HG02610 (cell line): ENCODE results near the gene RFXANK.
"Not testable (repeated sequence)": the region's sequence is repeated elsewhere in the genome, so short reads cannot be mapped to it uniquely, and the experiment has no call there.

Experiments used
- ATAC-seq: cut with Tn5 transposase; IDR thresholded peaks from one replicate; pipeline ENCODE4 v1.9.1; 2021; ENCODE audit warnings: mild to moderate bottlenecking, moderate library complexity; ENCODE audit not compliant: unreplicated experiment

RFXANK gene

DNA sequence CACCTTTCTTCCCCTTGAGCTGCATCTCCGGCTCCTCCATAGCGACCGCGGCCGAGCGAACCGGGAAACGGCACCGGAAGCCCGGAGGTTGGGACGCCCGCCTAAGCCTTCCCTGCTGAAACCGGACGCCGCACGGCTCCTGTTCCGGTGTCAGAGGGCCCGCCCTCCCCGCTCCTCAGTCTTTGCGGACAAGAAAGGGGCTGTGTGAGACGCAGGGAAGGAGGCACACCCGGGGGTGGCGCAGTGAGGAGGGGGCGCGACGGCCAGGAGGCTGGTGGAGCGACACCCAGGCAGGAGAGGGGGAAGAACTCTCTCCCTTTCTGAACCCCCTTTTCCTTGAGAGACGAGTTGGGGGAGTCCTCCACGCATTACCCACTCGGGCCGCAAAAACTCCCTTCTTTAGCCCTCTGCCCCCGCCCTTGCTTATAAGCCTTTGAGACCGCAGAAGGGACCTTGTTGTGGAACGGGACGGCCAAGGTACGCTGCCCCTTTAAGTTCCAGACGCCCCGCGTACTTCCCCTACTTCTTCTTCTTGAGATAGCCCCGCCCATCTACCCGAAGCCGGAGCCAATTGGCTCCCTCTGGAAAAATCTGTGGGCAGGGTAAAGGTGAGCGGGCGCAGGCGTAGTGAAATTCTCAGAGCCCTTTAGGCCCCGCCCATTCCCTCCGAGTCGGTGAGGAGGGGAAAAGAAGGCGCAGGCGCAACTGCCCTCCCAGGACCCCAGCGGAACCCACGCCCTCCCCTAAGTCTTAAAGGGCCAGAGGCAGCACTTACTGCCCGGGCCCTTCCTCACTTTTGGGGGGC, at the start of gene RFXANK, which contains the start of gene BORCS8:
Gene RFXANK (plus strand): TSS at position 181 of the 805 bp plus-strand sequence. CDS start 1,689 bp downstream, outside the sequence.
Gene BORCS8 (minus strand): TSS at position 75 of the 805 bp plus-strand sequence. CDS start 35 bp downstream, at position 40.
- ATAC-seq = peak; percentile 73

GRCh38 chr19:19142347-19142746, 49.7 kb upstream of the RFXANK start:
- ATAC-seq = no peak

- no peak for ATAC-seq
These were observed 46.8 kb upstream of the RFXANK start for GRCh38 chr19:19145281-19145680.

DNA sequence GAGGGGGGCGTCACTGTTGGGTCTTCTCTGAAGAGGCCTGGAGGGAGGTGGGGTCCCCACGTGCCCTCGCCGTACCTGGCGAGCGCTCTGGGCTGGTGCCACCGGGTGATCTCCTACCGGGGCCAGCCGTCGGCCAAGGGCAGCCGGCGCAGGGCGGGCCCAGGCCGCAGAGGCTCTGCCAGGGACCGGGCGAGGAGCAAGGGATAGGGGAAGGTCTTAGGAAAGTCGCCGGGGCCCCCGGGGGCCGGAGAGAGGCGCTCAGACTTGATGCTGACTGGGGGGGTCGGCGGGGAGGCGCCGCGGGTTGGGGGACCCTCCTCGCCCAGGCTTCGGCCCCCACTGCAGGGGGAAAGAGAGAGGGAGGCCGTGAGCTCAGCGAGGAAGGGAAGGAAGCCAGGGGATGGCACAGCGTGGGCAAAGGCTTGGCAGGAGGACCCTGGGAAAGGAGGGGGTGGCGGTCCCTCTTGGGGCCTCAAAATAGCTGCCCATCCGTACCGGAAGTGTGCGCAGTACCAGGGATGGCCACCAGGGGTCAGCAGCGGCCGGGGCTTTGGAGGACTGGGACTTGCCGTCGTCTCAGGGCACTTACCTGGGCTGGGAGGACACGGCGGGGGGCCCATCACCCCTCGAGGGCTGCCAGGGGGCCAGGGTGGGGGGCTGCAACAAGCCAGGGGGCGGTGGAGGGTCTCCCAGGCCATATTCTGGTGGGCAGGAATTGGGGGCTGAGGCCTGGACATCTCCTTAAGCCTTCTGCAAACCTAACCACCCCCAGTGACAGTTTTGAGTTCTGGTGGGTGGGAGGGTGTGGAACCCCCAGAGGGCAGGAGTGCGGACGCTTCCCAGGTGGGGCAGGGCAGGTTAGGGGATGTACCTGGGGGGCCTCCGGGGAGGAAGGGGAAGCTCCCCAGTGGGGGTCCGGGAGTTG, 46.1 kb upstream of the RFXANK start:
- ATAC-seq = no peak

DNA sequence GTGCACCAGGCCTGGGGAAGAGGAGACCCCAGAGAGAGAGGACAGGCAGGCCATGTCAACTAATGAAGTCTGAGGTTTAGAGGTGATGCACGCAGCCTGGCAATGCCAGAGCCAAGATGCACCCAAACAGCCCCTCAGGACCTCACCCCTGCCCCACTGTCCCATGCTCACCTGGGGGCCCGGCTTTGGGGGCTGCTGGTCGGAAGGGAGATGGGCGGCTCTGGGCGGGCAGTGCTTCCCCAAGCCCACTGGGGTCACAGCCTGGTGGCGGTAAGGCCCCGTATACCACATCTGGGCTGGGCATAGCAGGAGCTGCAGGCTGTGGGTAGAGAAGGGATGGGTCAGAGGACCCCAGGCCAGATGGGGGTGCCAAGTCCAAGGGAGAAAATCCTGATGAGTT, 45.2 kb upstream of the RFXANK start:
- no peak for ATAC-seq

DNA sequence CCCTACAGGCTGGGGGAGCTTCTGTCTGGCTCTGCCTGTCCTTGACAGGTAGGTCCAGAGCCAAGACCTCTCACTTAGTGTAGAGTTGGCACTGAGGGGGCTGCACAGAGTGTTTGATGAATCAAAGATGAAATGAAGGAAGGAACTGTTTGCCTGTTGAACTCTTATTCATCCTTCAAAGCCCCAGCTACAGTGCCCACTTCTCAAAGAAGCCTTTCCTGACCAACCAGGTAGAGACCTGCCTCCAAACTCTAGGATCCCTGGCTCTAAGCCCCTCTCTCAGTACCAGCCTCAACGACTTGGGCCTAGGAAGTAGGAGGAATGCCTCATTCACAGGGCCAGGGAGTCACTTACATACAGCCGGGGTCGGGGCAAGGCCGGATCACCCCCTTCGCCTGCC, 44.7 kb upstream of the RFXANK start:
- ATAC-seq = no peak

- not testable (repeated sequence) for ATAC-seq
These were observed 43.6 kb upstream of the RFXANK start for GRCh38 chr19:19148504-19148903.

DNA sequence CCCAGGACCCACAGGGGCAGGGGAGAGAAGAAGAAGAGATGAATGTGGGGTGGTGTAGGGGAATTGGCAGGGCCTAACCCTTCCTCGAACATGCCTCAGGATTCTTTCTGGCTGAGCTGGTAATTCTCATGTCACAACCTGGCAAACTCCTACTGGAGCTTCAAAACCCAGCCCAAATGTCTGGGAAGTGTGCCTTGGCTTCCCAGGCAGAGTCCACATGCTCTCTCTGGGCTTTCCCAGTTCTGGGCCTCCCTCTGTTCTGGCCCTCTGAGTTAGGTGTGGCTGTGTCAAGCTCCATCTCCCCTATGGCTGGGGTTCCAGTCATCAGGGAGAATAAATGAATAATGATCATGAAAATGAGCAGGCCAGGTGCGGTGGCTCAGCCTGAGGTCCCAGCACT, 42.6 kb upstream of the RFXANK start:
- ATAC-seq = no peak

GRCh38 chr19:19151418-19151817, 40.6 kb upstream of the RFXANK start:
- ATAC-seq = peak; percentile 54

DNA sequence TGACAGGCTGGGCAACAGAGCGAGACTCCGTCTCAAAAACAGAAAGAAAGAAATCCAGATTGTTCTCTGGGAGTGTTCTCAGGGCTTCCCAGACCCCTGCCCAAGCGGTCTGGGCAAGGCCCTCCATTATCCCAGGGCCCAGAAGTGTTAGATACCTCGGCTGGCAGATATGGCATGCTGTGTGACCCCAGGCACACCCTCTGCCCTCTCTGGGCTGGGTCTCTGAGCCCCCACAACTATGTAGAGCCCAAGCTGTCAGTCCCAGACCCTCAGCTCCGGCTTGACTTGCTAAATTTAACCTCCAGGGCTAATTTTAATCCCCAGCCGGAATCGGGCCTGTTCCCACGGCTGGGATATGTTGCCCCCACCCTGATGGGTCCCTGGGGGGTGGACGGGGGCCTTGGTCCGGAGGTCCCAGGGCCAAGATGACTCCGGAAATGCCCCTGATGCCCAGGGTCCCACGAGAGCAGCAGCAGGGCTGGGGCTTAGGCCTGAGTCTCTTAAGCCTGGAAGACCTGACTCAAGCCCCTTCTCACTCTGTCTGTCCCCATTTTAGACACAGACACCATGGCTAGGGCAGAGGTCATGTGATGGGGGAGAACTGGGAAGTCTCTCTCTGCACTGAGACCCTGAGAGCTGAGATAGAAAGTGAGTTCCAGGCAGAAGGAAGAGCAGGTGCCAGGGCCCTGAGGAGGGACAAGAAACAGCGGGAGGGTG, 39.2 kb upstream of the RFXANK start:
- no peak for ATAC-seq

DNA sequence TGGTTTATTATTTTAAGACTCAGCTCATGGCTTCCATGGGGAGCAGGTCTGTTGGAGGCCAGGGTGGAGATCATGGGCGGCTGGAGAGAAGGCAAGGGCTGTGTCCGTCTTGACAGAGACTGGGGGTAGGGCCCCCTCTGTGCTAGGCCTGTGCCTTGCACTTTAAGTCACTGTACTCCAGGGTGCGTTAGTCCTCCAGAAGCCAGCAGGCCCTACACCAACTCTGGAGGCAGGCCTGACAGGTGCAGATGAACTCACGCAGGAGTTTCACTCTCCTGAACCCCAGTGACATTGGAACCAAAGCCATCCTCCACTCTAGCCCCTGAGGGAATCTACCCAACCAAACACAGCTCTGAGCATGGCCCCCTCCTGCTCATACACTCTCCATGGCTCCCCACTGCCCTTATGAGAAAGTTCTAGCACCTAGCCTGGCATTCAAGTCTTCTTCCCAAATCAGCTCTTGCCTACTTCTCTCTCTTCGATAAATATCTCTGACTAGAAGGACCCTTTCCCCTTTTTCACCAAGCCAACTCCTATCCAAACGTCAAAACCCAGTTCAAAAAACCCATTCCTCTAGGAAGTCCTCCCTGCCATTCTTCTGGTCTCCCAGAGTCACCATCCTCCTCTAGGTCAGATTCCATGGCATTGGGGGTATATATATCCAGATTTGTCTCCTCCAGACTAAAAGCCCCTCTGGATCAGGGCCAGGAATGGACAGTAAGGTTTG, 37.1 kb upstream of the RFXANK start:
- ATAC-seq = no peak

- peak; percentile 70 for ATAC-seq
These were observed 36.4 kb upstream of the RFXANK start for GRCh38 chr19:19155495-19156219.

GRCh38 chr19:19157808-19158207, 34.2 kb upstream of the RFXANK start:
- no peak for ATAC-seq

GRCh38 chr19:19159534-19159933, 32.5 kb upstream of the RFXANK start:
- ATAC-seq = no peak

- ATAC-seq = no peak
These were observed 31.5 kb upstream of the RFXANK start for GRCh38 chr19:19160461-19161035.

GRCh38 chr19:19162495-19162894, 29.6 kb upstream of the RFXANK start:
- no peak for ATAC-seq

DNA sequence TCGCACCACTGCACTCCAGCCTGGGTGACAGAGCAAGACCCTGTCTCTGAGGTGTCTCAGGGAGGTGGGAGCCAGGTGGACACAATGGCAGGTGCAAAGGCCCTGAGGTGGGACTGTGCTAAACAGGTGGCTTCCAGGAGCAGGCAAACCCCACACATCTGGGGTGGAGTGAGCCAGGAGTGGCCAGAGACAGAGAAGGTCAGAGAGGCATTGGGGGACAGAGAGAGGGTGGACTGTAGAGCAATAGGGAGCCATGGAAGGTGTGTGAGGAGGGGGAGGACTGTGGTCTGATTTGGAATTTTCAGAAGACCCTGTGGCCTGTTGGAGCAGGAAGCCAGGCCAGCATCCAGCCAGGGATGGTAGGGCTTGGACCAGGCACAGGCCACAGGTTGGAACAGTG, 26.7 kb upstream of the RFXANK start:
- ATAC-seq = no peak

DNA sequence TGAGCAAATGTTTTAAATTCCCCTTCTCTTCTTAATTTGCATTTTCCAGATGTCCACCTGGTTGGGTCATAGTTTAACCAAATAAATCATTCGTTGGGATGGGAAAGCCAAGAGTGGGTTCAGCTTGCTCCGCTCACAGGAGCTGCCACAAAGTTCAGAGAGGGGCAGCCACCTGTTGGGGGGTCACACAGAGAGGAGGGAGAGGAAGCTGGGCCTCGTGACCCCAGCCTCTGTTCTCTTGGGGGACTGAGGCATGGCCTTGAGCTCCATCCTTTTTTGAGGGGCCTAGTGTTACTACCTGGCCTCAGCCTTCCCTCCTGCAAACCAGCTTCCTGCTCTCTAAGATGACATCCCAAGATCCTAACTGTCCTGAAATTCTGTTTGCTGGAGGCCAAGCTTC, 24.4 kb upstream of the RFXANK start:
- no peak for ATAC-seq
